GM23338 (cell line): Measurements from ENCODE around the gene MCC.

Experiments
- CREB1 ChIP-seq: fragments of 250-450 bp; sonication (Bioruptor Pico); IDR thresholded peaks from 2 replicates; pipeline ENCODE4 v1.5.0; 2020; ENCODE audit warnings: low read depth, mild to moderate bottlenecking, moderate library complexity
- EZH2 ChIP-seq: fragments of 200-600 bp; sonication (generic); IDR thresholded peaks from one replicate; pipeline ENCODE4 v1.8.0; 2017; ENCODE audit warnings: antibody characterized with exemption, mild to moderate bottlenecking, low read depth; ENCODE audit not compliant: unreplicated experiment
- EZH2phosphoT487 ChIP-seq: fragments of 200-600 bp; sonication (generic); IDR thresholded peaks from one replicate; pipeline ENCODE4 v1.8.1; 2018; ENCODE audit warnings: antibody characterized with exemption; ENCODE audit not compliant: unreplicated experiment
- JUNB ChIP-seq: IDR thresholded peaks from one replicate; pipeline ENCODE4 v1.6.1; 2016; ENCODE audit warnings: antibody characterized with exemption; ENCODE audit not compliant: unreplicated experiment
- POLR2AphosphoS5 ChIP-seq: IDR thresholded peaks from 2 replicates; pipeline ENCODE4 v1.6.1; 2016; ENCODE audit warnings: antibody characterized with exemption, low read depth
- STAT1 ChIP-seq: IDR thresholded peaks from one replicate; pipeline ENCODE4 v1.6.1; 2016; ENCODE audit warnings: antibody characterized with exemption; ENCODE audit not compliant: unreplicated experiment
- TF ChIP-seq, protein P1 (sequence below), 2 experiments: fragments of 200-600 bp in 1 of 2; sonication (generic) in 1 of 2; conservative IDR thresholded peaks; 2 replicates each; pipeline versions ENCODE4 v1.5.1 to v1.6.1; 2016 to 2017; ENCODE audit warnings: antibody characterized with exemption in 2 of 2, low read depth in 2 of 2, mild to moderate bottlenecking in 2 of 2, moderate library complexity in 1 of 2
- TF ChIP-seq, protein P2 (sequence below): IDR thresholded peaks from one replicate; pipeline ENCODE4 v1.6.1; 2018; ENCODE audit warnings: antibody characterized with exemption; ENCODE audit not compliant: unreplicated experiment
- TF ChIP-seq, protein P3 (sequence below): fragments of 250-450 bp; sonication (Bioruptor Pico); IDR thresholded peaks from 2 replicates; pipeline ENCODE4 v1.5.0; 2020; ENCODE audit warnings: mild to moderate bottlenecking, moderate library complexity
- TF ChIP-seq, protein P4 (sequence below): IDR thresholded peaks from 2 replicates; pipeline ENCODE4 v1.6.1; 2016; ENCODE audit warnings: antibody characterized with exemption

DNA sequence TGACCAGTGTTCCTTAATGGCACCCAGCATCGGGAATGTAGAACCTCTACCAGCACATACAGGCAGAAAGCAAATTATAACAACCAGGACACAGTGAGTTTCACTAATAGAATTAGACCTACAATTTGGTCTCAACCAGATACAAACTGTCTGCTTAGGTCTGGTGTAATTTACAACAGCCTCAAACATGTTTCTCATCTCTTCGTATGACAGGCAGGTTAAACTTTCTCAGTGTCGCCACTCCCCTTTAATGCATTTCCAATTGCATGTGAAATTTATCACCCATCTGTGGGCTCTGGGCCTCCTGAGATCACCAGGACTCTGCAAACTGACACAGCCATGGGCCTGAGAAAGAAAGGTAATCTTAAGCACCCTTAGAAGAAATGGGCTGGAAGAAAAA, 293.0 kb downstream of the MCC start:
- TF ChIP-seq EZH2 (no peak), CREB1 (CRISPR knock-in tag) (no peak), JUNB (no peak), POLR2AphosphoS5 (no peak), EZH2phosphoT487 (no peak), STAT1 (no peak)
- TF ChIP-seq, protein P1, sequence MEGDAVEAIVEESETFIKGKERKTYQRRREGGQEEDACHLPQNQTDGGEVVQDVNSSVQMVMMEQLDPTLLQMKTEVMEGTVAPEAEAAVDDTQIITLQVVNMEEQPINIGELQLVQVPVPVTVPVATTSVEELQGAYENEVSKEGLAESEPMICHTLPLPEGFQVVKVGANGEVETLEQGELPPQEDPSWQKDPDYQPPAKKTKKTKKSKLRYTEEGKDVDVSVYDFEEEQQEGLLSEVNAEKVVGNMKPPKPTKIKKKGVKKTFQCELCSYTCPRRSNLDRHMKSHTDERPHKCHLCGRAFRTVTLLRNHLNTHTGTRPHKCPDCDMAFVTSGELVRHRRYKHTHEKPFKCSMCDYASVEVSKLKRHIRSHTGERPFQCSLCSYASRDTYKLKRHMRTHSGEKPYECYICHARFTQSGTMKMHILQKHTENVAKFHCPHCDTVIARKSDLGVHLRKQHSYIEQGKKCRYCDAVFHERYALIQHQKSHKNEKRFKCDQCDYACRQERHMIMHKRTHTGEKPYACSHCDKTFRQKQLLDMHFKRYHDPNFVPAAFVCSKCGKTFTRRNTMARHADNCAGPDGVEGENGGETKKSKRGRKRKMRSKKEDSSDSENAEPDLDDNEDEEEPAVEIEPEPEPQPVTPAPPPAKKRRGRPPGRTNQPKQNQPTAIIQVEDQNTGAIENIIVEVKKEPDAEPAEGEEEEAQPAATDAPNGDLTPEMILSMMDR (conservative IDR thresholded peaks at IDR 0.05; ENCODE audit: low read depth in 2 of 2) = no peak
- TF ChIP-seq, protein P2, sequence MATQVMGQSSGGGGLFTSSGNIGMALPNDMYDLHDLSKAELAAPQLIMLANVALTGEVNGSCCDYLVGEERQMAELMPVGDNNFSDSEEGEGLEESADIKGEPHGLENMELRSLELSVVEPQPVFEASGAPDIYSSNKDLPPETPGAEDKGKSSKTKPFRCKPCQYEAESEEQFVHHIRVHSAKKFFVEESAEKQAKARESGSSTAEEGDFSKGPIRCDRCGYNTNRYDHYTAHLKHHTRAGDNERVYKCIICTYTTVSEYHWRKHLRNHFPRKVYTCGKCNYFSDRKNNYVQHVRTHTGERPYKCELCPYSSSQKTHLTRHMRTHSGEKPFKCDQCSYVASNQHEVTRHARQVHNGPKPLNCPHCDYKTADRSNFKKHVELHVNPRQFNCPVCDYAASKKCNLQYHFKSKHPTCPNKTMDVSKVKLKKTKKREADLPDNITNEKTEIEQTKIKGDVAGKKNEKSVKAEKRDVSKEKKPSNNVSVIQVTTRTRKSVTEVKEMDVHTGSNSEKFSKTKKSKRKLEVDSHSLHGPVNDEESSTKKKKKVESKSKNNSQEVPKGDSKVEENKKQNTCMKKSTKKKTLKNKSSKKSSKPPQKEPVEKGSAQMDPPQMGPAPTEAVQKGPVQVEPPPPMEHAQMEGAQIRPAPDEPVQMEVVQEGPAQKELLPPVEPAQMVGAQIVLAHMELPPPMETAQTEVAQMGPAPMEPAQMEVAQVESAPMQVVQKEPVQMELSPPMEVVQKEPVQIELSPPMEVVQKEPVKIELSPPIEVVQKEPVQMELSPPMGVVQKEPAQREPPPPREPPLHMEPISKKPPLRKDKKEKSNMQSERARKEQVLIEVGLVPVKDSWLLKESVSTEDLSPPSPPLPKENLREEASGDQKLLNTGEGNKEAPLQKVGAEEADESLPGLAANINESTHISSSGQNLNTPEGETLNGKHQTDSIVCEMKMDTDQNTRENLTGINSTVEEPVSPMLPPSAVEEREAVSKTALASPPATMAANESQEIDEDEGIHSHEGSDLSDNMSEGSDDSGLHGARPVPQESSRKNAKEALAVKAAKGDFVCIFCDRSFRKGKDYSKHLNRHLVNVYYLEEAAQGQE = no peak
- TF ChIP-seq, protein P3, sequence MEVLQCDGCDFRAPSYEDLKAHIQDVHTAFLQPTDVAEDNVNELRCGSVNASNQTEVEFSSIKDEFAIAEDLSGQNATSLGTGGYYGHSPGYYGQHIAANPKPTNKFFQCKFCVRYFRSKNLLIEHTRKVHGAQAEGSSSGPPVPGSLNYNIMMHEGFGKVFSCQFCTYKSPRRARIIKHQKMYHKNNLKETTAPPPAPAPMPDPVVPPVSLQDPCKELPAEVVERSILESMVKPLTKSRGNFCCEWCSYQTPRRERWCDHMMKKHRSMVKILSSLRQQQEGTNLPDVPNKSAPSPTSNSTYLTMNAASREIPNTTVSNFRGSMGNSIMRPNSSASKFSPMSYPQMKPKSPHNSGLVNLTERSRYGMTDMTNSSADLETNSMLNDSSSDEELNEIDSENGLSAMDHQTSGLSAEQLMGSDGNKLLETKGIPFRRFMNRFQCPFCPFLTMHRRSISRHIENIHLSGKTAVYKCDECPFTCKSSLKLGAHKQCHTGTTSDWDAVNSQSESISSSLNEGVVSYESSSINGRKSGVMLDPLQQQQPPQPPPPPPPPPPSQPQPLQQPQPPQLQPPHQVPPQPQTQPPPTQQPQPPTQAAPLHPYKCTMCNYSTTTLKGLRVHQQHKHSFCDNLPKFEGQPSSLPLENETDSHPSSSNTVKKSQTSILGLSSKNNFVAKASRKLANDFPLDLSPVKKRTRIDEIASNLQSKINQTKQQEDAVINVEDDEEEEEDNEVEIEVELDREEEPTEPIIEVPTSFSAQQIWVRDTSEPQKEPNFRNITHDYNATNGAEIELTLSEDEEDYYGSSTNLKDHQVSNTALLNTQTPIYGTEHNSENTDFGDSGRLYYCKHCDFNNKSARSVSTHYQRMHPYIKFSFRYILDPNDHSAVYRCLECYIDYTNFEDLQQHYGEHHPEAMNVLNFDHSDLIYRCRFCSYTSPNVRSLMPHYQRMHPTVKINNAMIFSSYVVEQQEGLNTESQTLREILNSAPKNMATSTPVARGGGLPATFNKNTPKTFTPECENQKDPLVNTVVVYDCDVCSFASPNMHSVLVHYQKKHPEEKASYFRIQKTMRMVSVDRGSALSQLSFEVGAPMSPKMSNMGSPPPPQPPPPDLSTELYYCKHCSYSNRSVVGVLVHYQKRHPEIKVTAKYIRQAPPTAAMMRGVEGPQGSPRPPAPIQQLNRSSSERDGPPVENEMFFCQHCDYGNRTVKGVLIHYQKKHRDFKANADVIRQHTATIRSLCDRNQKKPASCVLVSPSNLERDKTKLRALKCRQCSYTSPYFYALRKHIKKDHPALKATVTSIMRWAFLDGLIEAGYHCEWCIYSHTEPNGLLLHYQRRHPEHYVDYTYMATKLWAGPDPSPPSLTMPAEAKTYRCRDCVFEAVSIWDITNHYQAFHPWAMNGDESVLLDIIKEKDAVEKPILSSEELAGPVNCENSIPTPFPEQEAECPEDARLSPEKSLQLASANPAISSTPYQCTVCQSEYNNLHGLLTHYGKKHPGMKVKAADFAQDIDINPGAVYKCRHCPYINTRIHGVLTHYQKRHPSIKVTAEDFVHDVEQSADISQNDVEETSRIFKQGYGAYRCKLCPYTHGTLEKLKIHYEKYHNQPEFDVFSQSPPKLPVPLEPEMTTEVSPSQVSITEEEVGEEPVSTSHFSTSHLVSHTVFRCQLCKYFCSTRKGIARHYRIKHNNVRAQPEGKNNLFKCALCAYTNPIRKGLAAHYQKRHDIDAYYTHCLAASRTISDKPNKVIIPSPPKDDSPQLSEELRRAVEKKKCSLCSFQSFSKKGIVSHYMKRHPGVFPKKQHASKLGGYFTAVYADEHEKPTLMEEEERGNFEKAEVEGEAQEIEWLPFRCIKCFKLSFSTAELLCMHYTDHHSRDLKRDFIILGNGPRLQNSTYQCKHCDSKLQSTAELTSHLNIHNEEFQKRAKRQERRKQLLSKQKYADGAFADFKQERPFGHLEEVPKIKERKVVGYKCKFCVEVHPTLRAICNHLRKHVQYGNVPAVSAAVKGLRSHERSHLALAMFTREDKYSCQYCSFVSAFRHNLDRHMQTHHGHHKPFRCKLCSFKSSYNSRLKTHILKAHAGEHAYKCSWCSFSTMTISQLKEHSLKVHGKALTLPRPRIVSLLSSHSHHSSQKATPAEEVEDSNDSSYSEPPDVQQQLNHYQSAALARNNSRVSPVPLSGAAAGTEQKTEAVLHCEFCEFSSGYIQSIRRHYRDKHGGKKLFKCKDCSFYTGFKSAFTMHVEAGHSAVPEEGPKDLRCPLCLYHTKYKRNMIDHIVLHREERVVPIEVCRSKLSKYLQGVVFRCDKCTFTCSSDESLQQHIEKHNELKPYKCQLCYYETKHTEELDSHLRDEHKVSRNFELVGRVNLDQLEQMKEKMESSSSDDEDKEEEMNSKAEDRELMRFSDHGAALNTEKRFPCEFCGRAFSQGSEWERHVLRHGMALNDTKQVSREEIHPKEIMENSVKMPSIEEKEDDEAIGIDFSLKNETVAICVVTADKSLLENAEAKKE (CRISPR knock-in tag) = no peak
- TF ChIP-seq, protein P4, sequence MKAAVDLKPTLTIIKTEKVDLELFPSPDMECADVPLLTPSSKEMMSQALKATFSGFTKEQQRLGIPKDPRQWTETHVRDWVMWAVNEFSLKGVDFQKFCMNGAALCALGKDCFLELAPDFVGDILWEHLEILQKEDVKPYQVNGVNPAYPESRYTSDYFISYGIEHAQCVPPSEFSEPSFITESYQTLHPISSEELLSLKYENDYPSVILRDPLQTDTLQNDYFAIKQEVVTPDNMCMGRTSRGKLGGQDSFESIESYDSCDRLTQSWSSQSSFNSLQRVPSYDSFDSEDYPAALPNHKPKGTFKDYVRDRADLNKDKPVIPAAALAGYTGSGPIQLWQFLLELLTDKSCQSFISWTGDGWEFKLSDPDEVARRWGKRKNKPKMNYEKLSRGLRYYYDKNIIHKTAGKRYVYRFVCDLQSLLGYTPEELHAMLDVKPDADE = no peak
